Gastrocnemius medialis (tissue), 4 donors: Measurements from ENCODE around the gene DPYD.

Experiments
- POLR2A ChIP-seq, 2 donors: fragments of 450-650 bp; IDR thresholded peaks; one replicate each; pipeline ENCODE4 v1.6.1; 2017; ENCODE audit warnings: antibody characterized with exemption in 2 of 2, mild to moderate bottlenecking in 2 of 2, moderate library complexity in 2 of 2
- TF ChIP-seq, protein P1 (sequence below), 5 experiments: fragments of 450-650 bp in 3 of 5; fragments of 200-600 bp in 2 of 5; sonication (generic) in 2 of 5; IDR thresholded peaks in 4 of 5; conservative IDR thresholded peaks in 1 of 5; 1 replicate in 4 of 5; 2 replicates in 1 of 5; pipeline ENCODE4 v1.5.1; 2016 to 2019; ENCODE audit warnings: antibody characterized with exemption in 5 of 5, mild to moderate bottlenecking in 3 of 5, moderate library complexity in 3 of 5

DNA sequence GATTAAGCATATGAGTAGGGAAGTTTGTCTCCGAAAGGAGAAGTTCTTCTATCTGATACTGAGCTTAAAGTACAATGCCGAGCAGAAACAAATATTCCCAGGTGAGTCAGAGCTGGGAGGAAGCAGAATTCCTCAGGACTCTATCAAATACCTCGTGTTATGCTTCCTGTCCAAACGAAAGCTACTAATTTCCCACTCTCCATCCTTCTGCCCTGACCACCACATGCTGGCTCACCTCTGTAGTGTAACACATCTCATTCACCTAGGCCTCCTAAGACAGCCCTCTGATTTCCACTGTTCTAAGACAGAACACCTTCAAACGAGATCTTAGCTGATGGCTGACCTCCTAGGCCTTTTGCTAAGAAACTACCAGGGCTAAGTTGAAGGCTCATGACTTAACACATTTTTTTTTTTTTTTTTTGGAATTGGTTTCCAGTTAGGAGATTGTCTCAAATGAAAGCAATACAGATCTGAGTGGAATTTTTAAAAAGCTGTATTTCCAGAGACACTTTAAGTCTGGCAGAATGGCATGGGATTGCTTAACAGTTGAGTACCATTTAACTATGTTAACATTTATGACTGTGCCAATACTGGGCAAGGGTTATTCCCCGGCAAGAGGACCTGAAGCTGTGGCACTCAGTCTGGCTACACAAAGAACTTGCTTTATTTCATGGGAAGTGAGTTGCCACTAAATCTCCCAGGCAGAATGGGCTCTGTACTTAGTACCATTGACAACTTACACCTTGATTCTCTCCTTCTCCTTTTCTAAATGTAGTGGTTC lies 583.4 kb downstream of the DPYD start:
- TF ChIP-seq, protein P1, sequence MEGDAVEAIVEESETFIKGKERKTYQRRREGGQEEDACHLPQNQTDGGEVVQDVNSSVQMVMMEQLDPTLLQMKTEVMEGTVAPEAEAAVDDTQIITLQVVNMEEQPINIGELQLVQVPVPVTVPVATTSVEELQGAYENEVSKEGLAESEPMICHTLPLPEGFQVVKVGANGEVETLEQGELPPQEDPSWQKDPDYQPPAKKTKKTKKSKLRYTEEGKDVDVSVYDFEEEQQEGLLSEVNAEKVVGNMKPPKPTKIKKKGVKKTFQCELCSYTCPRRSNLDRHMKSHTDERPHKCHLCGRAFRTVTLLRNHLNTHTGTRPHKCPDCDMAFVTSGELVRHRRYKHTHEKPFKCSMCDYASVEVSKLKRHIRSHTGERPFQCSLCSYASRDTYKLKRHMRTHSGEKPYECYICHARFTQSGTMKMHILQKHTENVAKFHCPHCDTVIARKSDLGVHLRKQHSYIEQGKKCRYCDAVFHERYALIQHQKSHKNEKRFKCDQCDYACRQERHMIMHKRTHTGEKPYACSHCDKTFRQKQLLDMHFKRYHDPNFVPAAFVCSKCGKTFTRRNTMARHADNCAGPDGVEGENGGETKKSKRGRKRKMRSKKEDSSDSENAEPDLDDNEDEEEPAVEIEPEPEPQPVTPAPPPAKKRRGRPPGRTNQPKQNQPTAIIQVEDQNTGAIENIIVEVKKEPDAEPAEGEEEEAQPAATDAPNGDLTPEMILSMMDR (IDR thresholded peaks at IDR 0.05 in 4 of 5, conservative IDR thresholded peaks at IDR 0.05 in 1 of 5), result no peak
- no peak for TF ChIP-seq POLR2A (IDR thresholded peaks at IDR 0.05)
